RWPE1 (cell line): Measurements from ENCODE around the gene NPIPB2.
A peak's percentile ranks its signal among the peaks of the same experiment; 100 is the strongest.
"Not testable (repeated sequence)": the region's sequence is repeated elsewhere in the genome, so short reads cannot be mapped to it uniquely, and the experiment has no call there.

ENCODE experiments used
- CTCF ChIA-PET: fragments of 350-600 bp; sonication (Branson Sonifier 250); formaldehyde crosslinking; extraction: SDS; loops from one replicate; lab custom pipeline; 2021; lab: Yijun Ruan, JAX
- POLR2A ChIA-PET: fragments of 400-600 bp; formaldehyde crosslinking; extraction: SDS; loops from one replicate; lab custom pipeline; 2020; ENCODE audit warnings: antibody characterized with exemption; ENCODE audit not compliant: low non-redundant PET; lab: Yijun Ruan, JAX
- DNase-seq: peaks from one replicate; pipeline ENCODE4 v3.0.0; 2012; ENCODE audit warnings: low spot score
- H3K27ac ChIP-seq: fragments of 450-650 bp; 2 replicates; pipeline ENCODE4 v1.5.1; 2017
- CTCF ChIP-seq: fragments of 450-650 bp; conservative IDR thresholded peaks from 2 replicates; pipeline ENCODE4 v1.5.1; 2017; ENCODE audit warnings: low read depth, mild to moderate bottlenecking

Gene NPIPB2

GRCh38 chr16:11946433-11946832 lies 4.6 kb upstream of the NPIPB2 start:
- POLR2A ChIA-PET, result no interaction called here
- no peak overlapping the region for H3K27ac ChIP-seq
- no peak for TF ChIP-seq CTCF
- DNase-seq, result no peak
- CTCF ChIA-PET, result interaction anchor here (0.6 to 3.0 kb wide), 2 partner anchors 121 to 509 kb away, joined by 6 to 13 read pairs; no protein-coding TSS in a partner anchor

GRCh38 chr16:11927350-11927749 lies 14.5 kb downstream of the NPIPB2 start:
- H3K27ac ChIP-seq, CTCF ChIA-PET, DNase-seq, POLR2A ChIA-PET: not testable (repeated sequence)

GRCh38 chr16:11924046-11924445 lies 17.8 kb downstream of the NPIPB2 start:
- CTCF ChIA-PET, DNase-seq, POLR2A ChIA-PET, H3K27ac ChIP-seq: not testable (repeated sequence)

- POLR2A ChIA-PET, result no interaction called here
- peak overlapping the region; percentile 87 for H3K27ac ChIP-seq
- CTCF ChIA-PET, result interaction anchor here (0.6 to 2.1 kb wide), 3 partner anchors 43 to 151 kb away, joined by 3 to 9 read pairs (median 4); no protein-coding TSS in a partner anchor
- DNase-seq, result peak; percentile 74
- 0 out of 2 replicates have a peak, but pooled peaks have one; percentile 8 for TF ChIP-seq CTCF
Measured at GRCh38 chr16:11916524-11917285, 25.1 kb downstream of the NPIPB2 start.

GRCh38 chr16:11915644-11916523 lies 26.0 kb downstream of the NPIPB2 start, which contains the start of gene GSPT1:
GSPT1 (minus strand) TSS chr16:11915956; CDS start chr16:11915720, 236 bp downstream.
- POLR2A ChIA-PET, result interaction anchor here (0.7 kb wide), 1 partner anchor 56 kb away, joined by 5 read pairs; no protein-coding TSS in a partner anchor
- peak; percentile 93 for DNase-seq
- peak within 1 kb of the TSS; percentile 87 for H3K27ac ChIP-seq
- TF ChIP-seq CTCF, result no peak
- CTCF ChIA-PET, result interaction anchor here (0.9 to 2.1 kb wide), 2 partner anchors 57 to 152 kb away, joined by 3 to 9 read pairs; no protein-coding TSS in a partner anchor

- DNase-seq, result no peak
Measured at GRCh38 chr16:11915114-11915643, 26.7 kb downstream of the NPIPB2 start.

More at GRCh38 chr16:11915114-11915643, 26.7 kb downstream of the NPIPB2 start:
- peak overlapping the region; percentile 87 for H3K27ac ChIP-seq
- POLR2A ChIA-PET, result interaction anchor here (0.7 kb wide), 1 partner anchor 56 kb away, joined by 5 read pairs; no protein-coding TSS in a partner anchor
- TF ChIP-seq CTCF, result no peak
- CTCF ChIA-PET, result interaction anchor here (2.1 kb wide), 1 partner anchor 153 kb away, joined by 9 read pairs; no protein-coding TSS in a partner anchor
